Right lobe of liver (tissue), 6 donors: ENCODE measurements around the gene FNDC3B. TPM values are rescaled to one million over a fixed set of nuclear protein-coding genes. Genes with fewer than 3 reads are reported as not detected.

Experiments
- ATAC-seq, 4 donors: fragments of 200-7000 bp; cut with Tn5 transposase; one replicate each; pipeline ENCODE4 v1.9.1; 2020; ENCODE audit warnings: mild to moderate bottlenecking in 4 of 4, moderate library complexity in 4 of 4
- DNase-seq, 3 donors: peaks; one replicate each; pipeline ENCODE4 v3.0.0-alpha.2; 2020
- H3K27ac ChIP-seq, 3 donors: fragments of 200-600 bp; one replicate each; pipeline ENCODE4 v1.8.0; 2022
- H3K27me3 ChIP-seq, 2 donors: fragments of 200-600 bp; one replicate each; pipeline ENCODE4 v1.8.0; 2022
- H3K36me3 ChIP-seq, 4 donors: fragments of 200-600 bp; sonication (generic) in 1 of 4; one replicate each; pipeline versions ENCODE4 v1.5.1 to v1.8.0; 2017 to 2022; ENCODE audit warnings: control low read depth in 1 of 4
- H3K4me1 ChIP-seq, 4 donors: fragments of 200-600 bp; sonication (generic) in 1 of 4; one replicate each; pipeline versions ENCODE4 v1.5.1 to v1.8.0; 2017 to 2022; ENCODE audit warnings: control low read depth in 1 of 4
- H3K4me3 ChIP-seq, 3 donors: fragments of 200-600 bp; one replicate each; pipeline ENCODE4 v1.8.0; 2022
- H3K9me3 ChIP-seq, 4 donors: fragments of 200-600 bp; sonication (generic) in 1 of 4; one replicate each; pipeline versions ENCODE4 v1.5.1 to v1.8.0; 2017 to 2022; ENCODE audit warnings: control low read depth in 1 of 4
- POLR2A ChIP-seq: fragments of 450-650 bp; IDR thresholded peaks from one replicate; pipeline ENCODE4 v1.6.1; 2017; ENCODE audit warnings: antibody characterized with exemption, mild to moderate bottlenecking
- WGBS: methylation state at CpG from one replicate; pipeline ENCODE4 v1.1.6; 2018; ENCODE audit warnings: low coverage, low lambda C conversion rate; ENCODE audit not compliant: insufficient coverage; ENCODE audit errors: missing lambda C conversion rate; 5-methylcytosine and 5-hydroxymethylcytosine counted together
- intact Hi-C, 2 donors: fragments of 100-400 bp; cut with DNase I; formaldehyde crosslinking; loops; one replicate each; pipeline versions ENCODE4 v1.11.2 to v1.14.1; 2022
- total RNA-seq, 6 experiments: library from RNA; depleted of rRNA in 2 of 6; stranded (reverse); fragments of >200 nt in 2 of 6; fragmentation: NEBNext Ultra II Directional in 3 of 6; extraction: Animal tissue kit (Norgen Biotek cat#: 25700) in 3 of 6; gene quantifications; one replicate each; pipeline versions ENCODE4 v1.1.0 to v1.2.4, GENCODE V29; 2016 to 2023
- TF ChIP-seq, protein P1 (sequence below), 4 donors: fragments of 200-600 bp in 3 of 4; fragments of 450-650 bp in 1 of 4; IDR thresholded peaks; one replicate each; pipeline versions ENCODE4 v1.5.1 to v1.8.0; 2016 to 2022; ENCODE audit warnings: antibody characterized with exemption in 4 of 4, mild to moderate bottlenecking in 2 of 4
- donor health status: DM: no; HTN: yes; CAD: no.
- donor health status: DM: no; HTN: no; CAD: no.
- donor health status: DM: no; HTN: no; CAD: no.
- donor health status: DM: no; HTN: yes; CAD: no.
- donor health status: DM: no; HTN: yes; CAD: no.

Gene FNDC3B
- total RNA-seq, 6 experiments from 2014 or later = 40.2 to 184 (median 63.5) TPM

DNA sequence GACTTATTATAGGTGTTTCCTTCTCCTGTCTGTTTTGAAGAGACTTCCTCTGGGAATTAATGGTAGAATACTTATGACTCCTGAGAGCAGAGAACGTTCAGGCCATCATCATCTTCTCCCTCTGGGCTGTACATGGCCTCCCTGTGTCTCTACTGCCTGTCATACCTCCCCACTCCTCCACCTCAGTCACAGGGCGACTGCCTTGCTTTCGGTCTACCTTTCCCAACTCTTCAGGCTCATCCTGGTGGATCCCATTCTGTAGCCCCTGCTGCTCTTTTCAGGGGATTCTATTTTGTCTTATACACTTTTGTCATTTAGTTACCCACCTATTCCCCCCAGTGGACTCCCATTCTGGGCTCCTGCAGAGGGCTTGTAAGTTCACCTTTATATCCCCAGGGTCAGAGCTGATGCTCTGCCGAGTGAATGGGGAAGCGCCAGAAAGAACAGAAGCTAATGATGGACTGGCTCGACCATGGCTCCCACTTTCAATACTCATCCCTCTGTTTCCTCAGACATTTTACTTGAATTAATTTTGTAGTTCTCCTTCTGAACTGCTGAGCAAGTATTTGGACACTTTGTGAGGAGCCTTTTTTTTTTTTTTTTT, 28.6 kb downstream of the FNDC3B start:
- peaks cover 0 to 89% (median 43%) of the 10 kb centered on the region in 4 donors for H3K4me1 ChIP-seq

DNA sequence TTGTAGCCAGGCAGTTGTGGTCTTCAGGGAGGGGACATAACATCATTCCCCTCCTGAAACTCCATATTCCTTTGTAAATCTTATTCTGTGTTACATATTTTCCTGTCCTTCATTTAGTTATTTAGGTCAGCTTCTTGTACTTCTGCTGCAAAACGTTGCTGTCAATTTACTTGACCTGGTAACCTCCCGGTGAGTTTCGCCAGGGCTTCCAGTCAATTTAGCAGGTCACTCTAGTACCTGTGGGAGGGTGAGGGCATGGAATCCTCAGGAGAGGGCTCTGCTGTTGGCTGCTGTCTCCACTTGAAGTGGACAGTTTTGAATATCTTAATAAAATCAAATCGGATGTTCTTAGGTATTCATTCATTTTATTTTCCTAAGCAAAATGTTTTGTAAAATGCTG, 29.6 kb downstream of the FNDC3B start:
- H3K4me1 ChIP-seq = peaks cover 0 to 96% (median 47%) of the 10 kb centered on the region in 4 donors
- TF ChIP-seq, protein P1, sequence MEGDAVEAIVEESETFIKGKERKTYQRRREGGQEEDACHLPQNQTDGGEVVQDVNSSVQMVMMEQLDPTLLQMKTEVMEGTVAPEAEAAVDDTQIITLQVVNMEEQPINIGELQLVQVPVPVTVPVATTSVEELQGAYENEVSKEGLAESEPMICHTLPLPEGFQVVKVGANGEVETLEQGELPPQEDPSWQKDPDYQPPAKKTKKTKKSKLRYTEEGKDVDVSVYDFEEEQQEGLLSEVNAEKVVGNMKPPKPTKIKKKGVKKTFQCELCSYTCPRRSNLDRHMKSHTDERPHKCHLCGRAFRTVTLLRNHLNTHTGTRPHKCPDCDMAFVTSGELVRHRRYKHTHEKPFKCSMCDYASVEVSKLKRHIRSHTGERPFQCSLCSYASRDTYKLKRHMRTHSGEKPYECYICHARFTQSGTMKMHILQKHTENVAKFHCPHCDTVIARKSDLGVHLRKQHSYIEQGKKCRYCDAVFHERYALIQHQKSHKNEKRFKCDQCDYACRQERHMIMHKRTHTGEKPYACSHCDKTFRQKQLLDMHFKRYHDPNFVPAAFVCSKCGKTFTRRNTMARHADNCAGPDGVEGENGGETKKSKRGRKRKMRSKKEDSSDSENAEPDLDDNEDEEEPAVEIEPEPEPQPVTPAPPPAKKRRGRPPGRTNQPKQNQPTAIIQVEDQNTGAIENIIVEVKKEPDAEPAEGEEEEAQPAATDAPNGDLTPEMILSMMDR (IDR thresholded peaks at IDR 0.05) = no peak
- no peak for TF ChIP-seq POLR2A
- peaks cover 0 to 2% (median 0%) of the 10 kb centered on the region in 4 donors for H3K36me3 ChIP-seq
- no peak overlapping the region for H3K4me3 ChIP-seq
- intact Hi-C loops = no loop called here
- WGBS = 40% methylated on average over 4 of the region's 4 CpGs
- H3K9me3 ChIP-seq = no peaks in the 10 kb centered on the region
- ATAC-seq (peak; percentile 45 to 75 (median 63)), DNase-seq (peak; percentile 33 to 85 (median 83))
- no peaks in the 10 kb centered on the region for H3K27me3 ChIP-seq
- peak overlapping the region; percentile 10 to 84 (median 68) for H3K27ac ChIP-seq

More for the DNA sequence above, 28.6 kb downstream of the FNDC3B start:
- Histone ChIP-seq H3K27ac (peak overlapping the region in 1 of 3 donors; percentile 92), H3K9me3 (no peaks in the 10 kb centered on the region), H3K36me3 (peaks cover 0 to 2% (median 0%) of the 10 kb centered on the region in 4 donors), H3K27me3 (no peaks in the 10 kb centered on the region), H3K4me3 (no peak overlapping the region)
- no peak for ATAC-seq
- intact Hi-C loops = no loop called here
- 74% methylated on average over 5 of the region's 6 CpGs for WGBS
- TF ChIP-seq, protein P1 (IDR thresholded peaks at IDR 0.05) = no peak
- no peak for TF ChIP-seq POLR2A
- no peak for DNase-seq

GRCh38 chr3:172069478-172069877, 30.1 kb downstream of the FNDC3B start:
- Histone ChIP-seq H3K36me3 (no peaks in the 10 kb centered on the region), H3K9me3 (no peaks in the 10 kb centered on the region), H3K4me1 (peaks cover 0 to 97% (median 48%) of the 10 kb centered on the region in 4 donors), H3K27me3 (no peaks in the 10 kb centered on the region), H3K27ac (peak overlapping the region; percentile 10 to 84 (median 68)), H3K4me3 (no peak overlapping the region)
- TF ChIP-seq POLR2A = no peak
- ATAC-seq (peak in 1 of 4 donors; percentile 8), DNase-seq (no peak)
- intact Hi-C loops = no loop called here
- WGBS = 74% methylated on average over 3 of the region's 3 CpGs

GRCh38 chr3:172070269-172070668, 30.9 kb downstream of the FNDC3B start:
- Histone ChIP-seq H3K27me3 (no peaks in the 10 kb centered on the region), H3K4me3 (no peak overlapping the region), H3K36me3 (no peaks in the 10 kb centered on the region), H3K9me3 (no peaks in the 10 kb centered on the region), H3K27ac (peak overlapping the region in 2 of 3 donors; percentile 17 to 84), H3K4me1 (peaks cover 0 to 97% (median 48%) of the 10 kb centered on the region in 4 donors)
- TF ChIP-seq POLR2A = no peak
- TF ChIP-seq, protein P1 (IDR thresholded peaks at IDR 0.05) = no peak
- intact Hi-C loops = no loop called here
- no peak for DNase-seq
- ATAC-seq = no peak
- 37% methylated on average over 6 of the region's 6 CpGs for WGBS

DNA sequence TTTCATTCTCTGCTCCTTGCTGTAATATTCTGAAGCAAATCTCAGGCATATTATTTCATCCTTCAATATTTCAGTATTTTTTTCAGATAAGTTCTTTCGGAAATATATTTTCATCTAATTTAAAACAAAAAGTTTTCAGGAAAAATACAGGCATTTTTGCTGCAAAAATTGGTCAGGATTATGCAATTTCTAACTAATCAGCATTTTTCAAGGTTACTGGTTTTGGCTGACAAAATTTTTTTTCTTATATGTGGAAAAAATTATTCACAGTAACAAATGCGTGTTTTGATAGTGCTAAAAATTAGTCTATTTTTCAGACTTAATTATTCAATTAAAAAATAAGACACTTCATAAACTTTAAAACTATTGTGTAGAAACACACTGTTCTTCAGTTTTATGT, 31.4 kb downstream of the FNDC3B start:
- no peaks in the 10 kb centered on the region for H3K9me3 ChIP-seq
- peak overlapping the region in 1 of 3 donors; percentile 84 for H3K27ac ChIP-seq
- no peak for ATAC-seq
- no peak for TF ChIP-seq POLR2A
- TF ChIP-seq, protein P1 (IDR thresholded peaks at IDR 0.05) = no peak
- intact Hi-C loops = no loop called here
- DNase-seq = no peak
- 28% methylated on average over 2 of the region's 2 CpGs for WGBS
- H3K4me3 ChIP-seq = no peak overlapping the region
- H3K4me1 ChIP-seq = peaks cover 0 to 96% (median 46%) of the 10 kb centered on the region in 4 donors
- no peaks in the 10 kb centered on the region for H3K27me3 ChIP-seq
- H3K36me3 ChIP-seq = no peaks in the 10 kb centered on the region
